D721Med (cell line): Measurements from ENCODE around the gene MR1.

Source experiments
- DNase-seq: peaks from one replicate; pipeline ENCODE4 v3.0.0; 2011; ENCODE audit warnings: low spot score; ENCODE audit not compliant: insufficient read length
- FAIRE-seq: peaks from 2 replicates; lab custom pipeline; 2011; peaks lifted over from hg19 to GRCh38; lab: Jason Lieb, UNC
- TF ChIP-seq, protein P1 (sequence below): IDR thresholded peaks from 2 replicates; pipeline ENCODE4 v1.5.1; 2012; ENCODE audit warnings: mild to moderate bottlenecking, control low read depth; ENCODE audit not compliant: insufficient read depth; ENCODE audit errors: missing control alignments

MR1 gene

GRCh38 chr1:181099152-181100014 lies 65.6 kb downstream of the MR1 start:
- DNase-seq: no peak
- TF ChIP-seq, protein P1, sequence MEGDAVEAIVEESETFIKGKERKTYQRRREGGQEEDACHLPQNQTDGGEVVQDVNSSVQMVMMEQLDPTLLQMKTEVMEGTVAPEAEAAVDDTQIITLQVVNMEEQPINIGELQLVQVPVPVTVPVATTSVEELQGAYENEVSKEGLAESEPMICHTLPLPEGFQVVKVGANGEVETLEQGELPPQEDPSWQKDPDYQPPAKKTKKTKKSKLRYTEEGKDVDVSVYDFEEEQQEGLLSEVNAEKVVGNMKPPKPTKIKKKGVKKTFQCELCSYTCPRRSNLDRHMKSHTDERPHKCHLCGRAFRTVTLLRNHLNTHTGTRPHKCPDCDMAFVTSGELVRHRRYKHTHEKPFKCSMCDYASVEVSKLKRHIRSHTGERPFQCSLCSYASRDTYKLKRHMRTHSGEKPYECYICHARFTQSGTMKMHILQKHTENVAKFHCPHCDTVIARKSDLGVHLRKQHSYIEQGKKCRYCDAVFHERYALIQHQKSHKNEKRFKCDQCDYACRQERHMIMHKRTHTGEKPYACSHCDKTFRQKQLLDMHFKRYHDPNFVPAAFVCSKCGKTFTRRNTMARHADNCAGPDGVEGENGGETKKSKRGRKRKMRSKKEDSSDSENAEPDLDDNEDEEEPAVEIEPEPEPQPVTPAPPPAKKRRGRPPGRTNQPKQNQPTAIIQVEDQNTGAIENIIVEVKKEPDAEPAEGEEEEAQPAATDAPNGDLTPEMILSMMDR: no peak
- peak; percentile 75 for FAIRE-seq

- TF ChIP-seq, protein P1: no peak
- DNase-seq (no peak), FAIRE-seq (no peak)
These were observed 66.5 kb downstream of the MR1 start for GRCh38 chr1:181100015-181100905.

DNA sequence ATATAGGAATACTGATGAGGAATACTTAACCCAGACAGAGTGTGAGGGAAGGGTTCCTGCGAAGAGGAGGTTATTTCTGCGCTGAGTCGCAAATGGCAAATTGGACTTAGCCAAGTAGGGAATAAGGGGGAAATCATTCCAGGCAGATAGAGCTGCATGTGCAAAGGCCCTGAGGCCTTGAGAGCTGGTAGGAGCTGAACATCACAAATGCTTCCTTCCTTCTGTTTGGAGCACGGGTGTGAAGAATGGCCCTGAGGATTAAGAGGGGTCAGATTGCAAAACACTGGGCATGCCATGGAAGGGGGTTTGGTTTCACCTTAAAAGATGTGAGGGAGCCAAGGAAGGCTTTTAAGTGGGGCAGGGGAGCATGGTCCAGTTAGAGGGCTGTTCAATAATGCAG lies 67.2 kb downstream of the MR1 start:
- TF ChIP-seq, protein P1: no peak
- FAIRE-seq: no peak

GRCh38 chr1:181101581-181102226 lies 67.9 kb downstream of the MR1 start:
- FAIRE-seq (no peak), DNase-seq (no peak)
- TF ChIP-seq, protein P1: no peak

More for the DNA sequence above, 67.2 kb downstream of the MR1 start:
- no peak for DNase-seq

GRCh38 chr1:181102841-181103240 lies 69.1 kb downstream of the MR1 start:
- TF ChIP-seq, protein P1: no peak
- FAIRE-seq (no peak), DNase-seq (no peak)

DNA sequence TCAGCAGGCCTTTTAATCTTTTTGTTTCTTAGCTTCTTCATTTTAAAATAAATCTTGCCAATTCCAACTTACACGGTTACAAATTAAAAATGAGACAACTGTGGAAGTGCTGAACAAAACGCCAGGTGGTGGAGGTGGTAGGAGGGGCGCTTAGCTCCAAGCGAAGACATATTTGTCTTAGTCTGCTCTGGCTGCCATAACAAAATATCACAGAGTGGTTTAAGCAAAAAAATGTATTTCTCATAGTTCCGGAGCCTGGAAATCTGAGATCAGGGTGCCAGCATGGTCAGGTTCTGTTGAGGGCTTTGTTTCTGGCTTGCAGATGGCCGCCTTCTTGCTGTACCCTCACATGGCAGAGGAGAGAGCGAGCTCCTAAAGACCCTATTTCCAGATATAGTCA lies 69.6 kb downstream of the MR1 start:
- FAIRE-seq (no peak), DNase-seq (no peak)
- TF ChIP-seq, protein P1: no peak
